Adipocyte (in vitro differentiated cells): ENCODE results near the gene PCNT.

ENCODE experiments used
- DNase-seq: peaks from one replicate; pipeline ENCODE4 v3.0.0-alpha.2; 2015; ENCODE audit warnings: low read depth
- H3K27me3 ChIP-seq: replicated peaks from 2 replicates; pipeline ENCODE4 v1.7.0; 2013; ENCODE audit warnings: mild to moderate bottlenecking, low read length, moderate library complexity; ENCODE audit not compliant: control insufficient read depth, insufficient read depth
- H3K36me3 ChIP-seq: 2 replicates; pipeline ENCODE4 v1.7.0; 2013; ENCODE audit warnings: low read length, mild to moderate bottlenecking, moderate library complexity; ENCODE audit not compliant: control insufficient read depth, insufficient read depth, severe bottlenecking
- H3K4me1 ChIP-seq: 2 replicates; pipeline ENCODE4 v1.7.0; 2013; ENCODE audit warnings: mild to moderate bottlenecking, low read length, moderate library complexity; ENCODE audit not compliant: control insufficient read depth, insufficient read depth
- H3K4me3 ChIP-seq: 2 replicates; pipeline ENCODE4 v1.7.0; 2013; ENCODE audit warnings: mild to moderate bottlenecking, low read length, moderate library complexity
- H3K9ac ChIP-seq: 2 replicates; pipeline ENCODE4 v1.7.0; 2013; ENCODE audit warnings: mild to moderate bottlenecking, low read length, moderate library complexity
- H3K9me3 ChIP-seq: 2 replicates; pipeline ENCODE4 v1.7.0; 2013; ENCODE audit warnings: mild to moderate bottlenecking, low read length, moderate library complexity; ENCODE audit not compliant: control insufficient read depth

The PCNT gene

DNA sequence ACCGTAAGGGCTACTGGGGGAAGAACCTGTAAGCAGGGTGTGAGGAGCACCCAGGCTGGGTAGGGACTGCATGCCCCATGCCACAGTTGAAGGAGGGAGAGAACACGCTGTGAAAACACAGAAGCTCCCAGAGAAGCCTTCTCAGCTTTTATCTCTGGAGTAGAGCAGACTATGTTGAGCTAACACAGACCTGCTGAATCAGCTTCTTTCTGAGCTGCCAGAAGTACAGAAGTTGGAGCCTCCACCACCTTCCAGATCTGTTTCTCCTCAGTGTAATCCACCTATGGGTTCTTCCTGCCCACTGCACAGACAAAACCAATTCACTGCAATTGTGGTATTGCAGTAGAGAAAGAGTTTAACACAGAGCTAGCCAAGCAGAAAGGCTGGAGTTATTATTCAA lies 32.4 kb upstream of the PCNT start:
- no peaks in the 10 kb centered on the region for H3K27me3 ChIP-seq
- no peak overlapping the region for H3K4me3 ChIP-seq
- H3K9ac ChIP-seq = no peak overlapping the region
- peaks cover 29% of the 10 kb centered on the region for H3K4me1 ChIP-seq
- peaks cover 11% of the 10 kb centered on the region for H3K36me3 ChIP-seq
- DNase-seq = no peak
- H3K9me3 ChIP-seq = no peaks in the 10 kb centered on the region

- DNase-seq = peak; percentile 54
- Histone ChIP-seq H3K27me3 (no peaks in the 10 kb centered on the region), H3K9ac (peak overlapping the region; percentile 58), H3K36me3 (peaks cover 11% of the 10 kb centered on the region), H3K4me1 (peaks cover 23% of the 10 kb centered on the region), H3K9me3 (no peaks in the 10 kb centered on the region), H3K4me3 (no peak overlapping the region)
Observed at GRCh38 chr21:46294647-46295176, 29.2 kb upstream of the PCNT start.

DNA sequence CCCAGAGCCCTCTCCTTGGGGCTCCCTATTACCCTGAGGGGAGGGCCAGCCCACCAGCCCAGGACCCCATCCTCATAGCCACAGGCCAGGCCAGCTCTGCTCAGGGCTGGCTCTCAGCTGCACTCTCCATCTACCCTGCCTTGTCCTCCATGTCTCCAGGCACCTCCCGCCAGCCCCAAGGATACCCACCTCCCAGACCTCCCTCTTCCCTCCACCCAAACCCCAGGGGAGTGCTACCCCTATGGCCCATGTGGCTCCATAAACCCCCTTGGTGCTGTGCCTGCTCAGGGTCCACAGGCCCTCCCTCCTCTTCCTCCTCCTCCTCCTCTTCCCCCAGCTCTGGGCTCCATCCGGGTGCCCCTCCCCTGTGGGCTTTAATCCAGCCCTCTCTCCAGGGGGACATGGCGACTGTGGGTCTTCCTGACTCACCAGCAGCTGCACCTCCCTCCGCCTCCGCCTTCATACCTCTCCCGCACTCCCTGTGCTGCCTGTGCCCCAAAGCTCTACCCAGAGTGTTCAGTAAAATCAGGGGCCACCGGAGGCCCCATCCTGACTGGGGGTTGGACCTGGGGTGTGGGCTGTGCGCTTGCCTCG lies 28.7 kb upstream of the PCNT start:
- Histone ChIP-seq H3K9ac (peak overlapping the region; percentile 58), H3K9me3 (no peaks in the 10 kb centered on the region), H3K36me3 (peaks cover 11% of the 10 kb centered on the region), H3K4me3 (no peak overlapping the region), H3K4me1 (peaks cover 23% of the 10 kb centered on the region), H3K27me3 (no peaks in the 10 kb centered on the region)
- DNase-seq = peak; percentile 34

- H3K4me1 ChIP-seq = peaks cover 23% of the 10 kb centered on the region
- no peaks in the 10 kb centered on the region for H3K27me3 ChIP-seq
- peak; percentile 64 for DNase-seq
- H3K4me3 ChIP-seq = peak overlapping the region; percentile 66
- peak overlapping the region; percentile 81 for H3K9ac ChIP-seq
- H3K36me3 ChIP-seq = peaks cover 11% of the 10 kb centered on the region
- no peaks in the 10 kb centered on the region for H3K9me3 ChIP-seq
Observed at GRCh38 chr21:46295996-46296752, 27.8 kb upstream of the PCNT start.

DNA sequence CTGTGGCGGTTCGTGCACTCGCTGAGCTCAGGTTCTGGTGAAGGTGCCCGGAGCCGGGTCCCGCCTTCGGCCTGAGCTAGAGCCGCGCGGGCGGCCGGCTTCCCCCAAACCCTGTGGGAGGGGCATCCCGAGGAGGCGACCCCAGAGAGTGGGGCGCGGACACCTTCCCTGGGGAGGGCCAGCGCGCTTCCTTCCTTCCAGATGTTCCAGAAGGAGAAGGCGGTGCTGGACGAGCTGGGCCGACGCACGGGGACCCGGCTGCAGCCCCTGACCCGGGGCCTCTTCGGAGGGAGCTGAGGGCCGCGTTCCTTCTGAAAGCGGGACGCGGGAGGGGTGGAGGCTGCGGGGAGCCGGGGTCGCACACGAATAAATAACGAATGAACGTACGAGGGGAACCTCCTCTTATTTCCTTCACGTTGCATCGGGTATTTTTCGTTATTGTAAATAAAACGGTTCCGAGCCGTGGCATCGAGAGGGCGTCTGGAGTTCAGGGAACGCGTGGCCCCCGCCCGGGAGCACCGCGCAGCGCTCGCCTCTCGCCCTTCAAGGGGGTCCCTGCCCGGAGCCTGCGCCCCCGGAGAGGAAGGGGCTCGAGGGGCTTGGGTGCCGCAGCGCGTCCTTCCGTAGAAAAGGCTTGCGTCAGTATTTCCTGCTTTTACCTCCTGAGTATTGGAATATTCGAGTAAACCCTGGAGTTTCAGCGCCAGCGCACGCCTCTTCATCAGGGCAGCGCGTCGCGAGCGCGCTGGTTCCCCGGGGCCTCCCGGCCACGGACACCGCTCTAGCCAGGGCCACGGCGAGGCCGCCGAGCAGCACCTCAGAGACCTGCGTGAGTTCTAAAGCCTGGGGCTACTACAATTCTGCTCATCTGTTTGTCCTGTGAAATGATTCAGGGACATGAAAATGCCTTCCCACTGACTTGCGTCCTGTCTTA lies 26.4 kb upstream of the PCNT start:
- H3K4me3 ChIP-seq = peak overlapping the region; percentile 67
- no peaks in the 10 kb centered on the region for H3K9me3 ChIP-seq
- no peaks in the 10 kb centered on the region for H3K36me3 ChIP-seq
- H3K27me3 ChIP-seq = no peaks in the 10 kb centered on the region
- H3K9ac ChIP-seq = peak overlapping the region; percentile 82
- DNase-seq = no peak
- peaks cover 23% of the 10 kb centered on the region for H3K4me1 ChIP-seq

- Histone ChIP-seq H3K36me3 (no peaks in the 10 kb centered on the region), H3K27me3 (no peaks in the 10 kb centered on the region), H3K9ac (no peak overlapping the region), H3K4me1 (peaks cover 23% of the 10 kb centered on the region), H3K9me3 (no peaks in the 10 kb centered on the region), H3K4me3 (no peak overlapping the region)
- no peak for DNase-seq
Observed at GRCh38 chr21:46299167-46299566, 24.8 kb upstream of the PCNT start.

DNA sequence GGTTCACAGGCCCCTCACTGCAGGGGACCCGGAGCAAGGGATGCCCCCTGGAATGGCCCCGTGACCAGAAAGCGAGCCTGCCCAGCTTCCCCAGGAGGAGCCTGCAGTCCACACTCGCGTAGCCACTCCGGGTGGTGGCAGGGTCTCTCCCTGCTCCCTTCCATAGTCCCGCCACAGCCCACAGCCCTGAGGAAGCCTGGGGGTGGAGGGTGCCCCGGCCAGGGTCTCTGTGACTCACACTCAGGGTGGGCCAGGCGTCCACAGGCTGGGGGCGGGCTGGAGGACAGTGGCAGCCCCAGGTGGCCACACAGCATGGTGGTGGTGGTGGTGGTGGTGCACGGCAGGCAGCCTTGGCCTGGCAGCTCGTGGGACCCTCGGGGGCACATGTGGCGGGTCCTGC lies 22.2 kb upstream of the PCNT start:
- Histone ChIP-seq H3K4me1 (peaks cover 9% of the 10 kb centered on the region), H3K27me3 (no peaks in the 10 kb centered on the region), H3K9ac (no peak overlapping the region), H3K9me3 (no peaks in the 10 kb centered on the region), H3K36me3 (no peaks in the 10 kb centered on the region), H3K4me3 (no peak overlapping the region)
- DNase-seq = no peak

GRCh38 chr21:46304437-46304836 lies 19.5 kb upstream of the PCNT start:
- DNase-seq = no peak
- no peaks in the 10 kb centered on the region for H3K4me1 ChIP-seq
- no peaks in the 10 kb centered on the region for H3K9me3 ChIP-seq
- H3K4me3 ChIP-seq = no peak overlapping the region
- H3K27me3 ChIP-seq = no peaks in the 10 kb centered on the region
- no peaks in the 10 kb centered on the region for H3K36me3 ChIP-seq
- no peak overlapping the region for H3K9ac ChIP-seq

DNA sequence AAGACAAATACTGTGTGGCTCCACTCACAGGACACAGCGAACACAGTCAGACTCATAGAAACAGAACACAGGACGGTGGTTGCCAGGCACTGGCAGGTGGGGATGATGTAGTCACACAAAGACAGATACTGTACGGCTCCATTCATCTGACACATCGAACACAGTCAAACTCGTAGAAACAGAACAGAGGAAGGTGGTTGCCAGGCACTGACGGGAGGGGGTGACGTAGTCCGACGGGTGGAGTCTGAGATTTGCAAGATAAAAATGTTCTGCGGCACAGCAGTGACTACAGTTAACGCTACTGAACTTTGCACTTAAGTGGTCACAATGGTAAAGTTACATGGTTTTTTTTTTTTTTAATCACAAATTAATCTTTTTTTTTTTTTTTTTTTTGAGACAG lies 19.0 kb upstream of the PCNT start:
- H3K9ac ChIP-seq = no peak overlapping the region
- H3K36me3 ChIP-seq = no peaks in the 10 kb centered on the region
- DNase-seq = no peak
- H3K9me3 ChIP-seq = no peaks in the 10 kb centered on the region
- H3K4me1 ChIP-seq = no peaks in the 10 kb centered on the region
- H3K4me3 ChIP-seq = no peak overlapping the region
- no peaks in the 10 kb centered on the region for H3K27me3 ChIP-seq

DNA sequence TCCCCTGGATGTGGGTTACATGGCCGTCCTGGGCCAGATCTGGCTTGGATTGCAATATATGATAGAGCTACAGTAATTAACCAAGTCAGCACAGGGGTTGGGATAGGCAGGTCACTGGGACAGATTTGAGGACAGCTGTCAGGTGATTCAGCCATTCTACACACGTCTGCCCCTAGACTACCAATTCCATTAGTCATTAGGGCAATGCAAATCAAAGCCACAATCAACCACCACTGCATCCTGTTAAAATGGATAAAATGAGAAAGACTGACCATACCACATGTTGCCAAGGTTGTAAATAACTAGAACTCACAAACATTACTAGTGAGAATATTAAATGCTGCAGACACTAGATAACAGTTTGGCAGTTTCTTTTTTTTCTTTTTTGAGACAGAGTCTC lies 16.3 kb upstream of the PCNT start:
- no peaks in the 10 kb centered on the region for H3K4me1 ChIP-seq
- H3K36me3 ChIP-seq = no peaks in the 10 kb centered on the region
- H3K9ac ChIP-seq = no peak overlapping the region
- no peak for DNase-seq
- no peaks in the 10 kb centered on the region for H3K9me3 ChIP-seq
- H3K27me3 ChIP-seq = no peaks in the 10 kb centered on the region
- no peak overlapping the region for H3K4me3 ChIP-seq

- no peak for DNase-seq
- Histone ChIP-seq H3K4me3 (no peak overlapping the region), H3K9ac (no peak overlapping the region), H3K36me3 (no peaks in the 10 kb centered on the region), H3K4me1 (no peaks in the 10 kb centered on the region), H3K27me3 (no peaks in the 10 kb centered on the region), H3K9me3 (no peaks in the 10 kb centered on the region)
Observed at GRCh38 chr21:46308431-46308830, 15.5 kb upstream of the PCNT start.
